ENCODE data around the gene DDAH2.

DDAH2 gene

GRCh38 chr6:31728767-31729514 is at the start of gene DDAH2:
Gene DDAH2, minus strand, starts transcription at chr6:31729299. Its CDS starts 138 bp downstream, at chr6:31729161.
- no peak for DNase-seq

- no peak for DNase-seq
Measured at GRCh38 chr6:31778193-31778592, 49.1 kb upstream of the DDAH2 start.

DNA sequence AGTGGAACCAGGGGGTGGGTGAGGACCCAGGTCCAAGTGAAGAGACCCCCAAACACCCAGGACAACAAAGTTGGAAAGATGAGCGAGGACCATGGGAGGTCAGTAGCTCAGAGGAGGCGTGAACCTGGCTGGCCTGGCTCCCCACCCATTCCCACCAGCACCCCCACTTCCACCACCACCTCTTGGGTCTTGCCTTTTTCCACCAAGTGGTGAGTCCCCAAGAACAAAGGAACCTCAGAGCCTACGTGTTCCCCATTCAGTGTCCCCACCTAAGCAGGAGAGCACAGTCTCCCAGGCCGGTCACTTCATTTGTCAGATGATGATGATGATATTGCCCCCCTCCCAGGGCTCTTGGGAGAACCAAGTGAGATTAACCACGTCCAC is 48.6 kb upstream of the DDAH2 start:
- DNase-seq, result no peak

DNA sequence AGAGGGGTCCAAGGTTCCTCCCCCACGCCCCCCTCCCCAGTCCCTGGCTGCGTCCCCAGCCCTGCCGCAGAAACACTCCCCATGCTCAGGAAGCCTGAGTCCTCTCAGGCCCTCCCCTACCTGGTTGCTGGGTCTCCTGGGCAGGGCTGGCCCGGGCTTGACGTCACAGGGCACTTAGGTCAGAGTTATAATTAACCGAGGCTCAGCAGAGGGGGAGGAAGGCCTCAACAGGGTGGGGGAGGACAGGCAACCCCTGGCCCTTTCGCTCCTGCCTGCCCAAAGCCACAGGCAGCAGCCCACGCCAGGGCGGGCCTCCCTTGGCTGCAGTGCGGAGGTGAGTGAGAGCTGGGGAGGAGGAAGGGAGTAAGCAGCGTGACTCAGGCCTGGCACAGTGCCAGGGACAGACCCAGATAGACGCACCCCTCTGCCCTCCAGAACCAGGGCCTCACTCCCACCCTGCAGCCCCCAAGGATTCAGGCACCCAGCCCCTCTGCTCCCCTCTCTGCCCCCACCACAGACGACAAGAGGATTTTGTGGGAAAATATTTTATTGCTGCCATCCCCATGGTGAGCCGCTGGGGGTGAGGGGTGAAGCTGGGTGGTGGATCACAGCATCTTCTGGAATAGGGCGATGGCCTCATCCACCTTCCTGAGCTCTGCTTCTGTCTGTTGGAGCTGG is 48.0 kb upstream of the DDAH2 start, which contains the start of gene VWA7:
VWA7 (minus strand) TSS at position 340 of the 678 bp plus-strand sequence. CDS start 549 bp downstream, outside the sequence.
- peak; percentile 98 for DNase-seq

GRCh38 chr6:31776485-31776988 is 47.4 kb upstream of the DDAH2 start:
- peak; percentile 92 for DNase-seq

DNA sequence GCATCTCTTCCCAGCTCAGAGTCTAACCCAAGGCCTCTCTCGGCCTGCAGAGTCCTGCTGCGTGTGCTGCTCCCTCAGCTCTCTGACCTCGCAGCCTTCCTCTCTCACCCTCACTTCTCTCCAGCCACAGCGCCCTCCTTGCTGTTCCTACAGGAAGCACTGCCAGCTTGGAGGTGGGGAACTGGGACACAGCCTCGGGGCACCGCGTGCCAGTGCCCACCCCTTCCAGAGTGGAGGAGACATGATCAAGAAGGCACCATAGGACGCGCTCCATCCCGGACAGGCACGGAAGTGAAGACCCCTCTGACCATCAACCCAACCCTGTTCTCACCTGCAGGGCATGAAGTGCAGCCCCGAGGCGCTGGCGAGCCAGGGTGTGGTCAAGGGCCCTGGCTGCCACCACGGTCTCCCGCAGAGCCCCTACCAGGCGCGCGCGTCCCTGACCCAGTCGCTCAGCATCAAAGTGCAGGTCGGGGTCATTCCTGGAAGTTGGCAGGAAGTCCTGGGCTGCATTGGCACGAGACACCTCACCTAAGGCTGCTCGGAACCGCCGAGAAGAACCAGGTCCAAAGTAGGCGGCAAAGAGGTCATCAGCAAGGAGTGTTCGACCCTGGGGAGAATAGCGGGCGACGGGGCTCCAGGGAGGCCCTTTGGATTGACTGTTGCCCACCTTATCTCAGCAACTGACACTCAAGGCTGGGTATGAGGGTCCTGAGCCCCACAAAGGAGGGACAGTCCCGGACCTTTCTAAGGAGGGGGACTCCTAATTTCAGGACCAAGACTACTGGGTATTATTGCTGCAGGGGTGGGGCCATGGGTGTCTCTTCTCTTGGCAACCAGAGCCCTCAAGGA is 46.8 kb upstream of the DDAH2 start:
- no peak for DNase-seq

- peak; percentile 45 for DNase-seq
Measured at GRCh38 chr6:31775184-31775583, 46.1 kb upstream of the DDAH2 start.

- no peak for DNase-seq
Measured at GRCh38 chr6:31771992-31772358, 42.9 kb upstream of the DDAH2 start.

DNA sequence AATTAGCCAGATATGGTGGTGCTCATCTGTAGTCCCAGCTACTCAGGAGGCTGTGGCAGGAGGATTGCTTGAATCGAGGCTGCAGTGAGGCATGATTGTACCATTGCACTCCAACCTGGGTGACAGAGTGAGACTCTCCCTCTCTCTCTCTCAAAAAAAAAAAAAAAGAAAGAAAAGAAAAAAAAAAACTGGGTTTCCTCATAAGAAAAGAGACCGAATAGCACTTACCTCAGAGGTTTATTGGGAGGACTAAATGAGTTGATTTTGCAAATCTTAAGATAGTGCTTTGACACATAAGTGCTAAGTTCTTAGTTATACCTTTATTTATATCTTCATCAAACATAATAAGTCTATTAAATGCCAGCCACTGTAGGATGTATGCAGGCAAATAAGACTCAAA is 41.8 kb upstream of the DDAH2 start:
- no peak for DNase-seq

- peak; percentile 89 for DNase-seq
Measured at GRCh38 chr6:31769684-31770371, 40.7 kb upstream of the DDAH2 start.

DNA sequence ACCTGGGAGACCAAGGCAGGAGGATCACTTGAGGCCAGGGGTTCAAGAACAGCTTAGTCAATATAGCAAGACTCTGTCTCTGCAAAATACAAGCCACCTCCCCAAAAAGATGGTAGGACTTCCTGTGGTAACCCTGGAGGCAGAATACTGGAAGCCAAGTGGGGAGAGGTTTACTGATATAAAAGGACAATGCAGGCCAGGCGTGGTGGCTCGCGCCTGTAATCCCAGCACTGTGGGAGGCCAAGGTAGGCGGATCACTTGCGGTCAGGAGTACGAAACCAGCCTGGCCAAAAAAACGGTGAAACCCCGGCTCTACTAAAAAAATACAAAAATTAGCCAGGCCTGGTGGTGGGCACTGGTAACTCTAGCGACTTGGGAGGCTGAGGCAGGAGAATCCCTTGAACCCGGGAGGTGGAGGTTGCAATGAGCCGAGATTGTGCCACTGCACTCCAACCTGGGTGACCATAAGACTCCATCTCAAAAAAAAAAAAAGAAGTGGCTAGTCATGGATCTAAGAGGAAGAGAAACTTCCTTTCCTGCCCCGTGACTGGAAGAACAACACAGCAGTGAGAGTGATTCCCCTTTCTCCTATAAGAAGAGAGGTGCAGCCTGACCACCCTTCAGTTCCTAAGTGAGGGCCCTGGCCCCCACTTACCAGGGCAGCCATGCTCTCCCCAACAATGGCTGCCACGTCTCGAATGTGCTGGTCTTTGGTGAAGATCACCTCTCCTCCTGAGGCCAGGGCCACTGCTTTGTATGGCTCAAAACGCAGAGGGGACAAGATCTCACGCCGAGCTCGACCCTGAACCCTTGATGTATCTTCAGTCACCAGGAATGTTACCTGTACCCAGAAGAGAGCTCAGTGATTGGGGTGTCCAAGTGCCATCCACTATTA is 39.5 kb upstream of the DDAH2 start:
- DNase-seq, result no peak

- no peak for DNase-seq
Measured at GRCh38 chr6:31767096-31767645, 38.1 kb upstream of the DDAH2 start.

GRCh38 chr6:31765910-31766794 is 37.1 kb upstream of the DDAH2 start:
- DNase-seq, result peak; percentile 80

DNA sequence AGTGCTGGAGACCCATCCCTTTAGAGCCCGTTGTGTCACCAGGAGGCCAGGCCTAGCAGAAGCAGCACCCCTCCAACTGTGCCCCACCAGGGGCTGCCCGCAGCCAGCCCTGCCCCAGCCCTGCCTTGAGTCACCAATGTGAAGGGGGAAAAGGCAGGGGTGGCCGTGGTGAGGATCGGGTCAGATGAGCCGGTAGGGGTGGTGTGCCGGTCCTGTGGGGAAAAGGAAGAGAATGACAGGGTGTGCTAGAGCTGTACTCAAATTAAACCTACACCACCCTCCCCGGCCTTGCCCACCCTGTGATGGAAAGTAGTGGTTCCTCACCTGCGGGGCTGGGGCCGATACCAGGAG is 36.4 kb upstream of the DDAH2 start:
- DNase-seq, result no peak

DNA sequence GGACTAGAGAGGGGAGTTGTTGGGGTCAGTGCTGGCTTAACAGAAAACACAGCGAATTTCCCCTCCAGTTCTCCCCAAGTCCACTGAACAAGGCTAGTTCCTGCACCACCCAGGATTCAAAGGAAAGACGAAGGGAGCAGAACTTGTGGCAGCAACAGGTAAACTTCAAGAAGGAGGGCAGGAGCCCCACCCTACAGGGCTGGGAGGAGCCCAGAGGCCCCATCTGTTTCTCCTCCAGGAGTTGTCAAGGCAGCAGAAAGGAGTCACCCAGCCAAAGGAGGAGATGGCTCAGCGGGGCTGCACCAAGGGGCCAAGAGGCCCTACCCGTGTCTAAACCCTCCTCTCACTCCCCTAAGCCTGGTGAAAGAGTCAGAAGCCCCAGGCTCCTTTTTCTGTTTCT is 35.1 kb upstream of the DDAH2 start:
- DNase-seq, result no peak

DNA sequence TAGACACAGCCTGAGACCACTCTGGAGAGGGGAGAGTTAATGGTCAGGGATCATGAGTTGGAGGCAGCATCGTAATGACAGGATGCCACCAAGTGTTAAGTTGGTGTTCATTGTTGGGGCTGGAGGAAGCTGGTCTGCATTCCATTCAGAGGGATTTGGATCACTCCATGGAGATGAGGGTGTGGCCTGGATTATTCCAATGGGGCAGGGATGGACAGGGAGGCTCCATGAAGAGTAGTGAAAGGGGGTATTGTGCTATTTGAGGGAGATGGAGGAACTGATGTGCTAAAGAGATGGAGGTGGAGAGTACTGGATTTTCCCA is 34.5 kb upstream of the DDAH2 start:
- DNase-seq, result no peak

DNA sequence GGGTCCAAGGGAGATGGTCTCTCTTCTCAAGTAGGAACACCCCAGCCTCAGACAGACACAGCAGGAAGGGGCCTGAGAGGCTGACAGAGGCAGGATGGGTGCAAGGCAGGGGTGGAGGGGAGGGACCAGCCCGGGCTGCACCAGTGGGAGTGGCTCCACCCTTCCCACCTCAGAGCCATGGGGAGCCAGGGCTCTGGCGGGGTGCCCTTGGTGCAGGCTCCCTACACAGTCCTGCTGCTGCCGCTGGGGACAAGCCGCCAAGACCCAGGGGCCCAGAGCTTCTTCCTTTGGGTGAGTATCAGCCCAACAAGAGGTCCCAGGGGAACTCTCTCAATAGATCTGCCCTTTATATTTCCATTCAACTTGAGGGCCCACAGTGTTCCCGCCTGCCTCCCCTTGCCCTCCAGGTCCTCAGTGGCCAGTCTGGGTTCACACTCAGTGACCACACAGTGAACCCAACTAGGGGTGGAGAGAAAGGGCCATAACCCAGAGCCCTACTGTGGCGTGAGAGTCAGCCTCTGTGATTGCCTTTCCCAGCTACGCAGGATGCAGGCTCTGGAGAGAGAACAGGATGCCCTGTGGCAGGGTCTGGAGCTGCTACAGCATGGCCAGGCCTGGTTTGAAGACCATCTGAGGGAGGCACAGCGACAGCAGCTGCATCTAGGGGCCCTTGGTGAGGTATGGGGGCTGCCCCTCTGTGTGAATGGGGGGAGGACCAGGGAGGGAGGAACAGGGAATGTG is 33.9 kb upstream of the DDAH2 start:
- DNase-seq, result no peak

GRCh38 chr6:31762356-31762755 is 33.3 kb upstream of the DDAH2 start, which contains the start of gene SAPCD1:
Gene SAPCD1, plus strand, starts transcription at chr6:31762656. Its CDS starts 399 bp downstream, at chr6:31763055.
- no peak for DNase-seq

DNA sequence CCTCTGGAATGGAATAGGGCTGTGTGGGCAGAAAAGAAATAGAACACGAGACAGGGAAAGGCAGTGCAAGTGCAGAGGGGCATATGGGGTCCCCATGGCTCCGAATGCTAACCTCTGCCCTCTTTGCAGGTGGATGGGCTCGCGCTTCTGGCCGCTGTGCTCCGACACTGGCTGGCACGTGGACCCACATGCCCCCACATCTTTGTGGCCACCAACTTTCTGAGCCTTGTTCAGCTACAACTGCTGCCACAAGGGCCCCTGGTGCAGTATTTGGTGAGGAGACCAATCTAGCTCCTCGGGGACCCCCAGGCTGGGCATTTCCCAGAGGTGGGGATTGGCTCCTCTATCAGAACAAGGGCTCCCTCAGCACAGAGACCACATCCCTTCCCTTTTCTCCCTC is 32.2 kb upstream of the DDAH2 start:
- no peak for DNase-seq

DNA sequence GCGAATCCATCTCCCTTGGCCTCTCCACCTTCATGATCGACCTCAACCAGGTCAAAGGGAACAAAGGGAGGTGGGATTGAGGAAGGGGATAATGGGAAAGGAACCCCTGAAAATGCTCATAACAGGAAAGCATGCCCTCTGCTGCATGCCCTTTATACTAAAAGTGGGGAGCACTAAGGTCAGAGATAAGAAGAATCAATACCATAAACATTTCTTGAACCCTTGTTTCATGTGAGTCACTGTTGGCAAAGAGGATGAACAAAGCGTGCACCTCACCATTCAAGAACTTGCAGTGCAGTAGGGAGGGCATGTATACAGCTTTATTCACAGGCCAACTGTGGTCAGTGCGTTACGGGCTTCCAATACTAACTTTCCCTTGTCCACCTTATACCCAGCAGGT is 31.7 kb upstream of the DDAH2 start:
- DNase-seq, result no peak

Data from DMS53 (cell line).